RWPE2 (cell line): ENCODE measurements around the gene BICRAL.

Experiments used
- ATAC-seq: fragments of 200-7000 bp; cut with Tn5 transposase; 3 replicates; pipeline ENCODE4 v1.9.1; 2021; ENCODE audit warnings: low read depth
- DNase-seq: peaks from one replicate; pipeline ENCODE4 v3.0.0-alpha.2; 2020; ENCODE audit warnings: low spot score
- H3K27ac ChIP-seq: fragments of 450-650 bp; 2 replicates; pipeline ENCODE4 v1.5.1; 2017; ENCODE audit warnings: mild to moderate bottlenecking; ENCODE audit not compliant: poor library complexity, severe bottlenecking
- H3K27me3 ChIP-seq: fragments of 250-450 bp; sonication (Bioruptor Pico); 2 replicates; pipeline ENCODE4 v1.5.1; 2021; ENCODE audit warnings: mild to moderate bottlenecking, moderate library complexity; ENCODE audit not compliant: insufficient read depth, poor library complexity, severe bottlenecking
- H3K36me3 ChIP-seq: fragments of 250-450 bp; sonication (Bioruptor Pico); 2 replicates; pipeline ENCODE4 v1.5.1; 2020; ENCODE audit warnings: low read depth, mild to moderate bottlenecking, moderate library complexity
- H3K4me1 ChIP-seq: fragments of 250-450 bp; sonication (Bioruptor Pico); 2 replicates; pipeline ENCODE4 v1.5.1; 2021; ENCODE audit warnings: mild to moderate bottlenecking, moderate library complexity; ENCODE audit not compliant: insufficient read depth, poor library complexity, severe bottlenecking
- H3K4me3 ChIP-seq: fragments of 250-450 bp; sonication (Bioruptor Pico); 2 replicates; pipeline ENCODE4 v1.5.1; 2021; ENCODE audit warnings: mild to moderate bottlenecking, moderate library complexity; ENCODE audit not compliant: severe bottlenecking
- H3K9me3 ChIP-seq: fragments of 250-450 bp; sonication (Bioruptor Pico); 2 replicates; pipeline ENCODE4 v1.5.1; 2021; ENCODE audit warnings: mild to moderate bottlenecking, moderate library complexity; ENCODE audit not compliant: severe bottlenecking
- CTCF ChIP-seq: fragments of 450-650 bp; IDR thresholded peaks from one replicate; pipeline ENCODE4 v1.5.1; 2017; ENCODE audit warnings: mild to moderate bottlenecking, moderate library complexity; ENCODE audit not compliant: poor library complexity, severe bottlenecking

BICRAL gene

GRCh38 chr6:42783876-42784642 is 2.2 kb downstream of the BICRAL start:
- Histone ChIP-seq H3K9me3 (no peaks in the 10 kb centered on the region), H3K4me3 (peak overlapping the region; percentile 99), H3K27me3 (no peaks in the 10 kb centered on the region), H3K36me3 (no peaks in the 10 kb centered on the region), H3K27ac (peak overlapping the region; percentile 88), H3K4me1 (peaks cover 7% of the 10 kb centered on the region)
- no peak for TF ChIP-seq CTCF
- DNase-seq: no peak
- no peak for ATAC-seq

GRCh38 chr6:42784717-42785498 is 3.1 kb downstream of the BICRAL start:
- DNase-seq (no peak), ATAC-seq (no peak)
- Histone ChIP-seq H3K4me3 (no peak overlapping the region), H3K36me3 (no peaks in the 10 kb centered on the region), H3K9me3 (no peaks in the 10 kb centered on the region), H3K27me3 (no peaks in the 10 kb centered on the region), H3K4me1 (peaks cover 7% of the 10 kb centered on the region), H3K27ac (no peak overlapping the region)
- no peak for TF ChIP-seq CTCF

GRCh38 chr6:42786525-42786985 is 4.7 kb downstream of the BICRAL start:
- no peaks in the 10 kb centered on the region for H3K27me3 ChIP-seq
- no peak overlapping the region for H3K27ac ChIP-seq
- H3K4me1 ChIP-seq: no peaks in the 10 kb centered on the region
- no peaks in the 10 kb centered on the region for H3K9me3 ChIP-seq
- ATAC-seq (no peak), DNase-seq (no peak)
- H3K36me3 ChIP-seq: no peaks in the 10 kb centered on the region
- TF ChIP-seq CTCF: no peak
- no peak overlapping the region for H3K4me3 ChIP-seq

GRCh38 chr6:42787063-42787472 is 5.2 kb downstream of the BICRAL start:
- H3K4me3 ChIP-seq: no peak overlapping the region
- H3K9me3 ChIP-seq: no peaks in the 10 kb centered on the region
- no peak overlapping the region for H3K27ac ChIP-seq
- DNase-seq: no peak
- H3K36me3 ChIP-seq: no peaks in the 10 kb centered on the region
- TF ChIP-seq CTCF: no peak
- no peaks in the 10 kb centered on the region for H3K4me1 ChIP-seq
- no peak for ATAC-seq
- no peaks in the 10 kb centered on the region for H3K27me3 ChIP-seq

- DNase-seq (no peak), ATAC-seq (no peak)
- H3K4me3 ChIP-seq: no peak overlapping the region
- TF ChIP-seq CTCF: no peak
- H3K36me3 ChIP-seq: no peaks in the 10 kb centered on the region
- H3K27me3 ChIP-seq: no peaks in the 10 kb centered on the region
- no peak overlapping the region for H3K27ac ChIP-seq
- H3K9me3 ChIP-seq: no peaks in the 10 kb centered on the region
- H3K4me1 ChIP-seq: no peaks in the 10 kb centered on the region
Measured at GRCh38 chr6:42788671-42789070, 6.8 kb downstream of the BICRAL start.
